KMS-11 (cell line): ENCODE data around the gene DELE1.

Experiments used
- H2AFZ ChIP-seq: fragments of 200-600 bp; sonication (generic); 2 replicates; pipeline ENCODE4 v1.6.1; 2016; ENCODE audit warnings: antibody characterized with exemption, mixed run types, low read depth
- H3K27ac ChIP-seq: fragments of 200-600 bp; sonication (generic); 2 replicates; pipeline ENCODE4 v1.6.1; 2016; ENCODE audit warnings: mild to moderate bottlenecking, mixed run types
- H3K27me3 ChIP-seq: fragments of 200-600 bp; sonication (generic); 2 replicates; pipeline ENCODE4 v1.6.1; 2017; ENCODE audit warnings: mild to moderate bottlenecking, low read depth, mixed run types, moderate library complexity; ENCODE audit not compliant: insufficient read depth
- H3K36me3 ChIP-seq: fragments of 200-600 bp; sonication (generic); 2 replicates; pipeline ENCODE4 v1.6.1; 2017; ENCODE audit warnings: mild to moderate bottlenecking, mixed run types; ENCODE audit not compliant: insufficient read depth
- H3K4me1 ChIP-seq: fragments of 200-600 bp; sonication (generic); 2 replicates; pipeline ENCODE4 v1.6.1; 2016; ENCODE audit warnings: mild to moderate bottlenecking, low read depth, mixed run types; ENCODE audit not compliant: poor library complexity, severe bottlenecking
- H3K4me2 ChIP-seq: fragments of 200-600 bp; sonication (generic); 2 replicates; pipeline ENCODE4 v1.7.0; 2016; ENCODE audit warnings: mild to moderate bottlenecking, mixed run types
- H3K4me3 ChIP-seq: fragments of 200-600 bp; sonication (generic); IDR thresholded peaks from 2 replicates; pipeline ENCODE4 v1.6.1; 2017; ENCODE audit warnings: low read depth, low read length, mixed read lengths; ENCODE audit not compliant: insufficient read depth
- H3K79me2 ChIP-seq: fragments of 200-600 bp; sonication (generic); 2 replicates; pipeline ENCODE4 v1.6.1; 2016; ENCODE audit warnings: low read depth, mixed run types; ENCODE audit not compliant: insufficient read depth
- H3K9ac ChIP-seq: fragments of 200-600 bp; sonication (generic); 2 replicates; pipeline ENCODE4 v1.6.1; 2016; ENCODE audit warnings: mild to moderate bottlenecking, mixed run types
- H4K20me1 ChIP-seq: fragments of 200-600 bp; sonication (generic); 2 replicates; pipeline ENCODE4 v1.6.1; 2016; ENCODE audit warnings: mild to moderate bottlenecking, mixed run types; ENCODE audit not compliant: insufficient read depth
- TF ChIP-seq, protein P1 (sequence below): fragments of 200-600 bp; sonication (generic); conservative IDR thresholded peaks from 2 replicates; pipeline ENCODE4 v1.6.1; 2017; ENCODE audit warnings: low read depth, mild to moderate bottlenecking, antibody characterized with exemption, low read length, moderate library complexity, mixed read lengths

The DELE1 gene

DNA sequence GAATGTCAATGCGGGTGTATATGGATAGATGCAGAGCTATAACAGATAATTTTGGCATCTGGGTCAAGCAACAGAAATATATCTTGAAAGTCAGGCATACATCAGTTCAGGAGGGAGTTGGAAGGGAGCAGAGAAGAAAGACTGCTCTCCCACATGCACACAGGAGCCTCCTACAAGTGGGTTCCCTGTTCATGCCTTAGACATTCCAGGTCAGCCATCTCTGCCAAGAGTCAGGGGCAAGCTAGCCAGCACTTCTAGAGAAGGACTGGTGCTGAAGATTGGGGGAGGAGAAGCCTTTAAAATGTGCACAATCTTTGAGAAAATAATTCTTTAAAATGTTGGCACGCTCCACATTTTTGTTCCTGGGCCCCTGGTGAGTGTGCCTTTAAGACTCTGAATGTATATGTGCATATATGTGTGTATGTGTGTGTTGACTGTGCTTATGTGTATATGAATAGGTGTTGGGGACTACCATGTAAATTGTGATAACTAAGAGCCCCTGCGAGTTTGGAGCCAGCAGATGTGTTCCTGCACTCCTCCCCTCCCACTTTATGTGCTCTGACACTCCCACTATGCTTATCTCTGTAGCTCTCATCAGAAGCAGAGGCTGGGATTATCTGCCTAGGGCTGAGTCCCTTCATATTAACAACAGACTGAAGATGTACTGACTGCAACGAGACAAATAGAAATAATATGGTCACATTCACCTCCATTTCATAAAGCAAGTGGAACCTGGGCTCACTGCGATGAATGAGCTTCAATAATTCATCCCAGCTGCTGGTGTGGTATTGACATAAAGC, 21.5 kb upstream of the DELE1 start:
- Histone ChIP-seq H3K4me2 (no peak overlapping the region), H2AFZ (no peak overlapping the region), H3K27me3 (no peaks in the 10 kb centered on the region), H4K20me1 (no peaks in the 10 kb centered on the region), H3K27ac (no peak overlapping the region), H3K4me3 (no peak overlapping the region), H3K36me3 (no peaks in the 10 kb centered on the region), H3K4me1 (no peaks in the 10 kb centered on the region), H3K79me2 (no peaks in the 10 kb centered on the region), H3K9ac (no peak overlapping the region)
- TF ChIP-seq, protein P1, sequence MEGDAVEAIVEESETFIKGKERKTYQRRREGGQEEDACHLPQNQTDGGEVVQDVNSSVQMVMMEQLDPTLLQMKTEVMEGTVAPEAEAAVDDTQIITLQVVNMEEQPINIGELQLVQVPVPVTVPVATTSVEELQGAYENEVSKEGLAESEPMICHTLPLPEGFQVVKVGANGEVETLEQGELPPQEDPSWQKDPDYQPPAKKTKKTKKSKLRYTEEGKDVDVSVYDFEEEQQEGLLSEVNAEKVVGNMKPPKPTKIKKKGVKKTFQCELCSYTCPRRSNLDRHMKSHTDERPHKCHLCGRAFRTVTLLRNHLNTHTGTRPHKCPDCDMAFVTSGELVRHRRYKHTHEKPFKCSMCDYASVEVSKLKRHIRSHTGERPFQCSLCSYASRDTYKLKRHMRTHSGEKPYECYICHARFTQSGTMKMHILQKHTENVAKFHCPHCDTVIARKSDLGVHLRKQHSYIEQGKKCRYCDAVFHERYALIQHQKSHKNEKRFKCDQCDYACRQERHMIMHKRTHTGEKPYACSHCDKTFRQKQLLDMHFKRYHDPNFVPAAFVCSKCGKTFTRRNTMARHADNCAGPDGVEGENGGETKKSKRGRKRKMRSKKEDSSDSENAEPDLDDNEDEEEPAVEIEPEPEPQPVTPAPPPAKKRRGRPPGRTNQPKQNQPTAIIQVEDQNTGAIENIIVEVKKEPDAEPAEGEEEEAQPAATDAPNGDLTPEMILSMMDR: no peak

DNA sequence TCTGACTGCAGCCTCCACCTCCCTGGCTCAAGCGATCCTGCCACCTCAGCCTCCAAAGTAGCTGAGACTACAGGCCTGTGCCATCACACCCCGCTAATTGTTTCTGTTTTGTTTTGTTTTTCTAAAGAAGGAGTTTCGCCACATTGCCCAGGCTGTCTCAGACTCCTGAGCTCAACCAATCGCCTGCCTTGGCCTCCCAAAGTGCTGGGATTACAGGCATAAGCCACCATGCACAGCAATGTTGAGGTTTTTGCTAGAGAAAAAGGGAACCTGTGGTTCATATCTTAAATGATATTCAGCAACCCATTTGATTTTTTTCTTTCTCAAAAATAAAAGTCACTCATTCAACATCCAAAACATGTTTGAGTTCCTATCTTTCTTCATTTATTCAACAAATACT, 20.4 kb upstream of the DELE1 start:
- Histone ChIP-seq H4K20me1 (no peaks in the 10 kb centered on the region), H3K27ac (no peak overlapping the region), H3K79me2 (no peaks in the 10 kb centered on the region), H2AFZ (no peak overlapping the region), H3K27me3 (no peaks in the 10 kb centered on the region), H3K4me2 (no peak overlapping the region), H3K9ac (no peak overlapping the region), H3K4me3 (no peak overlapping the region), H3K4me1 (no peaks in the 10 kb centered on the region), H3K36me3 (no peaks in the 10 kb centered on the region)
- TF ChIP-seq, protein P1: no peak

DNA sequence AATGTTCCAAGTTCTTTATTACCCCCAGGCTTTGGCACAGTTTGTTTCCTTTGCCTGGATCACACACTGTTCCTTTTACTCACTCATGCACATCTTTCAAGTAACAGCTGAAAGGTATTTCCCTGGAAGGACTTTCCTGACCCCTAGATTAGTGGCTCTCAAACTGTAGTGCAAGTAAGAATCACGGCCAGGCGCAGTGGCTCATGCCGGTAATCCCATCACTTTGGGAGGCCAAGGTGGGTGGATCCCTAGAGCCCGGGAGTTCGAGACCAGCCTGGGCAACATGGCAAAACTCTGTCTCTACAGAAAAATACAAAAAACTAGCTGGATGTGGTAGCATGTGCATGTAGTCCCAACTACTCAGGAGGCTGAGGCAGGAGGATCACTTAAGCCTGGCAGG, 19.1 kb upstream of the DELE1 start:
- no peak overlapping the region for H3K9ac ChIP-seq
- no peaks in the 10 kb centered on the region for H3K4me1 ChIP-seq
- H3K4me2 ChIP-seq: no peak overlapping the region
- H3K79me2 ChIP-seq: no peaks in the 10 kb centered on the region
- no peaks in the 10 kb centered on the region for H4K20me1 ChIP-seq
- no peaks in the 10 kb centered on the region for H3K36me3 ChIP-seq
- no peak overlapping the region for H3K4me3 ChIP-seq
- H2AFZ ChIP-seq: no peak overlapping the region
- H3K27ac ChIP-seq: no peak overlapping the region
- H3K27me3 ChIP-seq: no peaks in the 10 kb centered on the region
- TF ChIP-seq, protein P1: no peak

DNA sequence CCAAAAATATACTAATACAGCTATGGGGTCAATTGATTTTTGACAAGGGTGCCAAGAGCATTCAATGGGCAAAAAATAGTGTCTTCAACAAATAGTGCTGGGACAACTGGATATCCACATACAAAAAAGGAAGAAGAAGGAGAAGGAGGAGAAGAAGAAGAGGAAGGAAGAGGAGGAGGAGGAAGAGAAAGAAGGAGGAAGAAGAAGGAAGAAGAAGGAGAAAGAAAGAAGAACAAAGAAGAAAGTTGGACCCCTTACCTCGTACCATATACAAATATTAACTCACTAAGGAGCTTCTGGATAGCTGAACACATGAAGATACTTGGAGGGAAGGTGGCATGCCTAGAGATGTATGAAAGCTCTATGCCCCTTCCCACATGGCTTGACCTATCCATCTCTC, 17.2 kb upstream of the DELE1 start:
- H3K27me3 ChIP-seq: no peaks in the 10 kb centered on the region
- no peaks in the 10 kb centered on the region for H4K20me1 ChIP-seq
- H3K36me3 ChIP-seq: no peaks in the 10 kb centered on the region
- no peak overlapping the region for H3K9ac ChIP-seq
- H2AFZ ChIP-seq: no peak overlapping the region
- no peaks in the 10 kb centered on the region for H3K4me1 ChIP-seq
- TF ChIP-seq, protein P1: no peak
- no peak overlapping the region for H3K4me2 ChIP-seq
- H3K79me2 ChIP-seq: no peaks in the 10 kb centered on the region
- H3K27ac ChIP-seq: no peak overlapping the region
- no peak overlapping the region for H3K4me3 ChIP-seq
